Mucosa of descending colon (tissue), 3 donors: ENCODE results near the gene ANKRD55. TPM values are rescaled to one million over a fixed set of nuclear protein-coding genes. Genes with fewer than 3 reads are reported as not detected.
A peak's percentile ranks its signal among the peaks of the same experiment; 100 is the strongest.

ENCODE experiments used
- ATAC-seq: fragments of 200-7000 bp; cut with Tn5 transposase; one replicate; pipeline ENCODE4 v1.9.1; 2020; ENCODE audit warnings: mild to moderate bottlenecking, moderate library complexity
- DNase-seq, 3 donors: peaks; one replicate each; pipeline ENCODE4 v3.0.0-alpha.2; 2020
- H3K36me3 ChIP-seq: fragments of 200-600 bp; one replicate; pipeline ENCODE4 v1.8.0; 2021; ENCODE audit warnings: low read depth, mild to moderate bottlenecking
- H3K4me1 ChIP-seq: fragments of 200-600 bp; one replicate; pipeline ENCODE4 v1.8.0; 2021; ENCODE audit warnings: low read depth, mild to moderate bottlenecking
- H3K4me3 ChIP-seq: fragments of 200-600 bp; one replicate; pipeline ENCODE4 v1.8.0; 2021; ENCODE audit warnings: mild to moderate bottlenecking
- H3K9me3 ChIP-seq: fragments of 200-600 bp; one replicate; pipeline ENCODE4 v1.8.0; 2021; ENCODE audit warnings: mild to moderate bottlenecking
- intact Hi-C, 2 donors: fragments of 100-400 bp; cut with DNase I in 1 of 2; cut with micrococcal nuclease in 1 of 2; formaldehyde crosslinking; loops; one replicate each; pipeline versions ENCODE4 v1.11.0 to v1.11.1; 2022; cut with DNase I, micrococcal nuclease
- total RNA-seq, 3 donors: library from RNA; stranded (reverse); fragmentation: NEBNext Ultra II Directional in 2 of 3; extraction: Animal tissue kit (Norgen Biotek cat#: 25700) in 2 of 3; gene quantifications; one replicate each; pipeline versions ENCODE4 v1.2.1 to v1.2.4, GENCODE V29; 2021 to 2023
- TF ChIP-seq, protein P1 (sequence below): fragments of 200-600 bp; IDR thresholded peaks from one replicate; pipeline ENCODE4 v1.8.0; 2022; ENCODE audit warnings: antibody characterized with exemption, mild to moderate bottlenecking
- donor health status: DM: no; HTN: no; CAD: no; lungs with moderate emphysema.
- donor health status: DM: no; HTN: no; CAD: no.
- donor health status: DM: no; HTN: yes; CAD: no.

Gene ANKRD55
- total RNA-seq, 3 donors from 2014 or later: 0.31 TPM; not detected in 2

- peak; percentile 74 for ATAC-seq
Measured at GRCh38 chr5:56148453-56148971, 84.6 kb downstream of the ANKRD55 start.

DNA sequence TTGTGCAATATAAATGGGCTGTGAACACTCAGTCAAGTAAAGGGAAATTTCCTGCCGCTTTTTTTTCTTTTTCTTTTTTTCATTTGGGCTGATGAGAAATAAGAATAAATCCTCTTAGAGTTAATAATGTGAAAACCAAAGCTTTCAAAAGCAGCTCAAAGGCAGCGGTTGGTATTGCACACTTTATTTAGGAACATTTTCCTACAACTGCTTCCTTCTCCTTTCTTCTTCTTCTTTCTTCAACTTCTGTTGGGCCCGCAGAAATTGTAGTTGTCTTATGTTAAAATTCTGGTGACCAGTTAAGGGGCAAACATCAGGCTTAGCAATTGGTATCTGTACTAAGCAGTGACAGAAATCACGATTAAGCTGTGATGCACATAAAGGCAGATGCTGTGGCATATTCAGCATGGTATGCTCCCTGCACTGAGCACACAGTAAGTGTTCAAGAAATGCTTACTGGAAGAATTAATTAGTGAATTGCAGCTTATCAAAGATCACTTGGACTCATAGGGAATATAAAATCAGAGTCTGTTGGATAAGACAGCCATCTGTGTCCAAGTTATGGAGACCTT is 85.4 kb downstream of the ANKRD55 start:
- Histone ChIP-seq H3K4me1 (no peaks in the 10 kb centered on the region), H3K4me3 (no peak overlapping the region), H3K36me3 (no peaks in the 10 kb centered on the region), H3K9me3 (no peaks in the 10 kb centered on the region)
- intact Hi-C loops: no loop called here
- DNase-seq: no peak
- TF ChIP-seq, protein P1, sequence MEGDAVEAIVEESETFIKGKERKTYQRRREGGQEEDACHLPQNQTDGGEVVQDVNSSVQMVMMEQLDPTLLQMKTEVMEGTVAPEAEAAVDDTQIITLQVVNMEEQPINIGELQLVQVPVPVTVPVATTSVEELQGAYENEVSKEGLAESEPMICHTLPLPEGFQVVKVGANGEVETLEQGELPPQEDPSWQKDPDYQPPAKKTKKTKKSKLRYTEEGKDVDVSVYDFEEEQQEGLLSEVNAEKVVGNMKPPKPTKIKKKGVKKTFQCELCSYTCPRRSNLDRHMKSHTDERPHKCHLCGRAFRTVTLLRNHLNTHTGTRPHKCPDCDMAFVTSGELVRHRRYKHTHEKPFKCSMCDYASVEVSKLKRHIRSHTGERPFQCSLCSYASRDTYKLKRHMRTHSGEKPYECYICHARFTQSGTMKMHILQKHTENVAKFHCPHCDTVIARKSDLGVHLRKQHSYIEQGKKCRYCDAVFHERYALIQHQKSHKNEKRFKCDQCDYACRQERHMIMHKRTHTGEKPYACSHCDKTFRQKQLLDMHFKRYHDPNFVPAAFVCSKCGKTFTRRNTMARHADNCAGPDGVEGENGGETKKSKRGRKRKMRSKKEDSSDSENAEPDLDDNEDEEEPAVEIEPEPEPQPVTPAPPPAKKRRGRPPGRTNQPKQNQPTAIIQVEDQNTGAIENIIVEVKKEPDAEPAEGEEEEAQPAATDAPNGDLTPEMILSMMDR: no peak
- no peak for ATAC-seq

More at GRCh38 chr5:56148453-56148971, 84.6 kb downstream of the ANKRD55 start:
- TF ChIP-seq, protein P1: no peak
- no peak overlapping the region for H3K4me3 ChIP-seq
- no peaks in the 10 kb centered on the region for H3K36me3 ChIP-seq
- no peaks in the 10 kb centered on the region for H3K4me1 ChIP-seq
- no peak for DNase-seq
- no peaks in the 10 kb centered on the region for H3K9me3 ChIP-seq
- intact Hi-C loops: no loop called here

DNA sequence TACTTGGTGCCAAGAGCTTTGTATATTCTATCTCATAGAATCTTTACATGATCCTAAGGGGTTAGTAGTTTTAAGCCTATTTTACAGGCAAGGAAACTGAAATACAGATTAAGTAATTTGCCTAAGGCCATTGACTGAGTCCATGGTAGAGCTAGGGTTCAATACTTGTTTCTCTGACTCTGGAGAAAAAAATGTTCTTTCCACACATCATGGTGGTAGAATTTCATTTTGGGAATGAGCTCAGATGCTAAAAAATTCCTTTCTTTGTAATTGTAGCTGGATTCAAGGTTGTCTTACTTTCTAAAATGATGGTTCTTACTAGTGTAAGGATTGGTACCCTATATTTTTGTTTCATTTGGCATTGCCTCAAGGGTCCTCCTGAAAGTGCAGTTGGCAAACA is 86.0 kb downstream of the ANKRD55 start:
- intact Hi-C loops: no loop called here
- H3K9me3 ChIP-seq: no peaks in the 10 kb centered on the region
- no peak overlapping the region for H3K4me3 ChIP-seq
- DNase-seq (no peak), ATAC-seq (no peak)
- no peaks in the 10 kb centered on the region for H3K36me3 ChIP-seq
- TF ChIP-seq, protein P1: no peak
- H3K4me1 ChIP-seq: no peaks in the 10 kb centered on the region

- TF ChIP-seq, protein P1: no peak
- Histone ChIP-seq H3K4me3 (no peak overlapping the region), H3K36me3 (no peaks in the 10 kb centered on the region), H3K4me1 (no peaks in the 10 kb centered on the region), H3K9me3 (no peaks in the 10 kb centered on the region)
- no peak for DNase-seq
- no peak for ATAC-seq
- intact Hi-C loops: no loop called here
Measured at GRCh38 chr5:56146674-56147073, 86.5 kb downstream of the ANKRD55 start.

- Histone ChIP-seq H3K36me3 (no peaks in the 10 kb centered on the region), H3K4me3 (no peak overlapping the region), H3K9me3 (no peaks in the 10 kb centered on the region), H3K4me1 (no peaks in the 10 kb centered on the region)
- ATAC-seq (no peak), DNase-seq (no peak)
- TF ChIP-seq, protein P1: no peak
- intact Hi-C loops: no loop called here
Measured at GRCh38 chr5:56145511-56145910, 87.6 kb downstream of the ANKRD55 start.
